Fibroblast of villous mesenchyme (primary cell): ENCODE data around the gene DLEU7. TPM values are rescaled to one million over a fixed set of nuclear protein-coding genes. Genes with fewer than 3 reads are reported as not detected.

Source experiments
- DNase-seq: peaks from one replicate; pipeline ENCODE4 v3.0.0-alpha.2; 2010; ENCODE audit warnings: low read depth
- H3K4me3 ChIP-seq: 2 replicates; pipeline ENCODE4 v1.5.1; 2011; ENCODE audit warnings: low read depth, mild to moderate bottlenecking, low read length
- total RNA-seq: library from RNA; depleted of rRNA; stranded (reverse); fragments of >200 nt; gene quantifications from 2 replicates; pipeline ENCODE4 v1.2.3, GENCODE V29; 2012
- TF ChIP-seq, protein P1 (sequence below): IDR thresholded peaks from 2 replicates; pipeline ENCODE4 v1.5.1; 2012; ENCODE audit warnings: low read depth, mild to moderate bottlenecking, low read length; ENCODE audit not compliant: insufficient read depth

Gene DLEU7
- total RNA-seq, 1 donor: not detected

DNA sequence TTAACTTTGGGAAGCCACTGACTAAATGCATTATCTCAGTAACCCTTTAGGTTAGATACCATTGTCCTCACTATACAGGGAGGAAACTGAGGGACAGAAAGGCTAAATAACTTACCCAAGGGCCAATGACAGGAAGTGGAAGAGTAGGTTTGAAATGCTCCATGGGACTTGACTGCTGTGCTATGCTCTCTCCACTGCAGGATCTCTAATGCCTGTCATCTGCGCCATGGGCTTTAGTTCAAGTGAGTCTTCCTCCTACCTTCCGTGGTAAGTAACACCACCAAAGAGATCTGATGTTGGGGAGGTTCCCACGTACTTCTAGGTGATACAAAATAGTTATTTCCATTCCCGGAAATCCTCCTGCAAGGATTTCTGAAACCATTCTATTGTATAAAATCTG lies 3.7 kb downstream of the DLEU7 start:
- TF ChIP-seq, protein P1, sequence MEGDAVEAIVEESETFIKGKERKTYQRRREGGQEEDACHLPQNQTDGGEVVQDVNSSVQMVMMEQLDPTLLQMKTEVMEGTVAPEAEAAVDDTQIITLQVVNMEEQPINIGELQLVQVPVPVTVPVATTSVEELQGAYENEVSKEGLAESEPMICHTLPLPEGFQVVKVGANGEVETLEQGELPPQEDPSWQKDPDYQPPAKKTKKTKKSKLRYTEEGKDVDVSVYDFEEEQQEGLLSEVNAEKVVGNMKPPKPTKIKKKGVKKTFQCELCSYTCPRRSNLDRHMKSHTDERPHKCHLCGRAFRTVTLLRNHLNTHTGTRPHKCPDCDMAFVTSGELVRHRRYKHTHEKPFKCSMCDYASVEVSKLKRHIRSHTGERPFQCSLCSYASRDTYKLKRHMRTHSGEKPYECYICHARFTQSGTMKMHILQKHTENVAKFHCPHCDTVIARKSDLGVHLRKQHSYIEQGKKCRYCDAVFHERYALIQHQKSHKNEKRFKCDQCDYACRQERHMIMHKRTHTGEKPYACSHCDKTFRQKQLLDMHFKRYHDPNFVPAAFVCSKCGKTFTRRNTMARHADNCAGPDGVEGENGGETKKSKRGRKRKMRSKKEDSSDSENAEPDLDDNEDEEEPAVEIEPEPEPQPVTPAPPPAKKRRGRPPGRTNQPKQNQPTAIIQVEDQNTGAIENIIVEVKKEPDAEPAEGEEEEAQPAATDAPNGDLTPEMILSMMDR: no peak
- no peak overlapping the region for H3K4me3 ChIP-seq
- DNase-seq: no peak

DNA sequence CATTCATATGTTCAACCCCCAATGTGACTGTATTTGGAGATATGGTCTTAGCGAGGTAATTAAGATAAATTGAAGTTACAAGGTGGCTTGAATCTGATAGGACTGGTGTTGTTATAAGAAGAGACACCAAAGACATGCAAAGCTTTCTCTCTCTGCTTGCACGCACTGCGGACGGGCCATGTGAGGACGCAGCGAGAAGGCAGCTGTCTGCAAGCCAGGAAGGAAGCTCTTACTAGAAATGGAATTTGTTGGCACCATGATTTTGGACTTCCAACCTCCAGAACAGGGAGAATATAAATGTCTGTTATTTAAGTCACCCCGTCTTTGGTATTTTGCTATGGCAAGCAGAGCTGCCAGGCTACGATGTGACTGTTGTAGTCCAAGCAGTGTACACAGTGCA lies 4.8 kb downstream of the DLEU7 start:
- no peak overlapping the region for H3K4me3 ChIP-seq
- TF ChIP-seq, protein P1: no peak
- no peak for DNase-seq

DNA sequence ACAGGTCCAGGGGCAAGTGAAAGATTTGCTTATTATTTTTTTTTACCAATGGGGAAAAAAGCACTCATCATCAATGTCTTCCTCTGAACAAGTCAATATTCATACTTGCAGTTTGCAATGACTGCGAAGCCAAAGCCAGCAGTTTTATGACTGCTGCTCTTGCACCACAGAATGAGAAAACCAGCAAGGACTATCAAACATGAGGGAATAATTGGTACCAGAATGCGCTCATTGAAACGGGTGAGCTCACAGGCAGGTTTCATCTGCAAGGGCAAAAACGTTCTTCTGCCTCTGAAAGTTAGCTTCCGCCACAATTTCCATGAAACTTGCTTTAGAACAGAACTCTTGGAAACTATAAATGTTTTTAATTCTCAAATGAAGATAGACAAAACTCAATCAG lies 5.5 kb downstream of the DLEU7 start:
- no peak for DNase-seq

DNA sequence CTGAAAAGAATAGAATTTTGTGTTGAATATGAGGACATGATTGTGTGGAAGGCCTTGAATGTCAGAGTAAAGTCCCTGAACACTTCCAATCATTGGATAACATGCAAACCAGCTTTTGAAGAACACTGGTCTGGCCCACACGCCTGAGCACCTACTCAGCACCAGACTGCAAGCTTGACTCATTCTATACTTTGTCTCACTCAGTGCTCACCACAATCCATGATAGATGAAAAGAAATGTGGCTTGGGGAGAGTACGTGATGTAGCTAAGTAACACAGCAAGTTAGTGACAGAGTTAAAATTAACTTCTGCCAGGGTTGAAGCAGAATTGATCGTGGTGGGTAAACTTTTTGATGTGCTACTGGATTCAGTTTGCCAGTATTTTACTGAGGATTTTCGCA lies 12.0 kb downstream of the DLEU7 start:
- no peak overlapping the region for H3K4me3 ChIP-seq
- no peak for DNase-seq
- TF ChIP-seq, protein P1: no peak

More for the DNA sequence above, 5.5 kb downstream of the DLEU7 start:
- no peak overlapping the region for H3K4me3 ChIP-seq
- TF ChIP-seq, protein P1: no peak

DNA sequence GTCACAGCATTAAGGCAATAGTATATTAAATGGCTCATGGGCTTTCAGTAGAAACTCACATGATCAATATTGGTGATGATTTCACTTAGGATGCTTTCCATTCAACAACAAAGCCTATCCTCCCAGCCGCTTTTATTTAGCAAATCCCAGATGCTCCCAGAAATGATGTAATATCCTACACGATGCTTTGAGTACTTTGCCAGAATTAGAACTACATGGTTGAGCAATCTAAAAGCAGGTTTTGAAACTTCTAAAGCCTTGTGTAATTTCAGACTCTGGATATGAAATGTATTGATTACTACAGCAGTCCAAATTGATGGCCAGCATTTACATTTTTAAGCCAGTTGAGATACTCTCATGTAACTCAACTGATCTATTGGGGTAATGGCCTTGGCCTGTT lies 13.6 kb downstream of the DLEU7 start:
- DNase-seq: peak; percentile 72
- H3K4me3 ChIP-seq: no peak overlapping the region
- TF ChIP-seq, protein P1: no peak

DNA sequence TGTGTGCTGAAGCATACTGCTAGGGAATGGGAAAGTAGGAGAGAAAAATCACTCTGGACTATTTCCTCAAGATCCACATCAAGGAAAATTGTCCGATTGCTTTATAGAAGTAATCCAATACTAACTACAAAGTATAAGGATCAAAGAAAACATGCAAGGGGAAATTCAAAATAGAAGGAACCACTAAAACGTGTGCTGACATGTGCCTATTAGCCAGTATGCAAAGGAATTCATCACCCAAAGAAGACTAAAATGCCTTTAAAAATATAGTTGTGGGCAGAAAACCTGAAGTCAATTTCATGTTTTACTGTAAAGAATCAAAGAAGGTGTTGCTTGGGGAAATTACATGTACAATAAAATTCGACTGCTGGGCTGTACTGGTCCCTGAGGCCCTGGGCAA lies 14.3 kb downstream of the DLEU7 start:
- TF ChIP-seq, protein P1: no peak
- no peak for DNase-seq
- H3K4me3 ChIP-seq: no peak overlapping the region

DNA sequence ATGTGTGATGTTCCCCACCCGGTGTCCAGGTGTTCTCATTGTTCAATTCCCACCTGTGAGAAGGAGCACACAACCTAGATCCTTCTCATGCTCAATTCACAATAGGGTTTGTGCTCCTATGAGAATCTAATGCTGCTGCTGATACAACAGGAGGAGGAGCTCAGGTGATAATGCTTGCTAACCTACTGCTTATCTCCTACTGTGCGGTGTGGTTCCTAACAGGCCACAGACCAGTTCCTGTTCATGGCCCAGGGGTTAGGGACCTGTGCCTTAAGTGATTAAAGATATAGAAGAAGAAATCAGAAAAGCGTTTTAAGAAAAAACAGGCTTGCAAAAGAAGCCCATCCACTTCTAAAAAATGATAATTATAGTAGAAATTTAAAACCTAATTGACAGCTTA lies 17.5 kb downstream of the DLEU7 start:
- TF ChIP-seq, protein P1: no peak
- H3K4me3 ChIP-seq: no peak overlapping the region
- no peak for DNase-seq
